Myocyte (in vitro differentiated cells): Measurements from ENCODE around the gene RGS11. TPM values are rescaled to one million over a fixed set of nuclear protein-coding genes. Genes with fewer than 3 reads are reported as not detected.
"Not testable (repeated sequence)": the region's sequence is repeated elsewhere in the genome, so short reads cannot be mapped to it uniquely, and the experiment has no call there.

Experiments used
- DNase-seq: peaks from one replicate; pipeline ENCODE4 v3.0.0-alpha.2; 2012; ENCODE audit warnings: low read depth
- total RNA-seq: library from RNA; depleted of rRNA; stranded (reverse); fragments of >200 nt; gene quantifications from 2 replicates; pipeline ENCODE4 v1.2.3, GENCODE V29; 2014

The RGS11 gene
- total RNA-seq, 1 donor from 2014 or later, result 2.3 TPM

GRCh38 chr16:280991-281659 is 5.4 kb upstream of the RGS11 start:
- no peak for DNase-seq

- no peak for DNase-seq
These were observed 4.8 kb upstream of the RGS11 start, which contains the start of gene ARHGDIG for GRCh38 chr16:280552-280951. Gene ARHGDIG (plus strand): TSS chr16:280591. CDS start chr16:280681, 90 bp downstream.

GRCh38 chr16:280005-280460 is 4.3 kb upstream of the RGS11 start:
- no peak for DNase-seq

- no peak for DNase-seq
These were observed 3.8 kb upstream of the RGS11 start for GRCh38 chr16:279531-279930.

- DNase-seq, result peak; percentile 60
These were observed 3.2 kb upstream of the RGS11 start for GRCh38 chr16:278863-279366.

- no peak for DNase-seq
These were observed 808 bp upstream of the RGS11 start for GRCh38 chr16:276426-277077.

- DNase-seq, result no peak
These were observed 603 bp downstream of the RGS11 start for GRCh38 chr16:275041-275641.

- no peak for DNase-seq
These were observed 2.0 kb downstream of the RGS11 start for GRCh38 chr16:273547-274421.

GRCh38 chr16:272633-273546 is 2.9 kb downstream of the RGS11 start:
- DNase-seq, result peak; percentile 18

- DNase-seq, result no peak
These were observed 5.1 kb downstream of the RGS11 start for GRCh38 chr16:270381-271255.

- no peak for DNase-seq
These were observed 6.5 kb downstream of the RGS11 start for GRCh38 chr16:269061-269796.

- DNase-seq, result no peak
These were observed 7.3 kb downstream of the RGS11 start for GRCh38 chr16:268141-269053.

- not testable (repeated sequence) for DNase-seq
These were observed 8.2 kb downstream of the RGS11 start for GRCh38 chr16:267562-267961.

GRCh38 chr16:266258-267164 is 9.2 kb downstream of the RGS11 start:
- DNase-seq, result no peak

GRCh38 chr16:265711-266110 is 10.0 kb downstream of the RGS11 start:
- DNase-seq, result peak; percentile 79

- no peak for DNase-seq
These were observed 10.7 kb downstream of the RGS11 start for GRCh38 chr16:265002-265529.
